DOHH2 (cell line): ENCODE data around the gene RAB5IF.
"Not testable (repeated sequence)": the region's sequence is repeated elsewhere in the genome, so short reads cannot be mapped to it uniquely, and the experiment has no call there.

Source experiments
- H3F3A ChIP-seq: fragments of 200-600 bp; sonication (generic), shearing (Covaris generic); 2 replicates; pipeline ENCODE4 v1.6.0; 2016; ENCODE audit warnings: antibody characterized with exemption, mild to moderate bottlenecking; ENCODE audit not compliant: control insufficient read depth, insufficient read depth
- H3K27ac ChIP-seq: fragments of 200-600 bp; sonication (generic); 2 replicates; pipeline ENCODE4 v1.5.1; 2014; ENCODE audit warnings: low read depth, mild to moderate bottlenecking, low read length, moderate library complexity
- H3K27me3 ChIP-seq: fragments of 200-600 bp; sonication (generic); 2 replicates; pipeline ENCODE4 v1.6.1; 2014; ENCODE audit warnings: mild to moderate bottlenecking, low read length, mixed read lengths; ENCODE audit not compliant: control insufficient read depth
- H3K36me3 ChIP-seq: fragments of 200-600 bp; sonication (generic); 2 replicates; pipeline ENCODE4 v1.6.1; 2014; ENCODE audit warnings: mild to moderate bottlenecking, low read length, moderate library complexity, mixed read lengths; ENCODE audit not compliant: control insufficient read depth
- H3K4me1 ChIP-seq: fragments of 200-600 bp; sonication (generic); 2 replicates; pipeline ENCODE4 v1.6.1; 2014; ENCODE audit warnings: mild to moderate bottlenecking, low read length, mixed read lengths; ENCODE audit not compliant: control insufficient read depth
- H3K4me2 ChIP-seq: fragments of 200-600 bp; sonication (generic); 2 replicates; pipeline ENCODE4 v1.6.0; 2014; ENCODE audit warnings: mild to moderate bottlenecking, low read length, moderate library complexity
- H3K4me3 ChIP-seq: fragments of 200-600 bp; sonication (generic); 2 replicates; pipeline ENCODE4 v1.5.1; 2014; ENCODE audit warnings: mild to moderate bottlenecking, low read length, mixed read lengths
- H3K79me2 ChIP-seq: fragments of 200-600 bp; sonication (generic); 2 replicates; pipeline ENCODE4 v1.6.1; 2014; ENCODE audit warnings: mild to moderate bottlenecking, low read length, mixed read lengths; ENCODE audit not compliant: control insufficient read depth
- H3K9me2 ChIP-seq: fragments of 200-600 bp; sonication (generic); replicated peaks from 2 replicates; pipeline ENCODE4 v1.6.1; 2014; ENCODE audit warnings: mild to moderate bottlenecking, low read length, mixed read lengths; ENCODE audit not compliant: control insufficient read depth
- H3K9me3 ChIP-seq: fragments of 200-600 bp; sonication (generic); 2 replicates; pipeline ENCODE4 v1.6.1; 2014; ENCODE audit warnings: antibody characterized with exemption, low read length, mixed read lengths; ENCODE audit not compliant: control insufficient read depth, insufficient read depth
- H4K20me1 ChIP-seq: fragments of 200-600 bp; sonication (generic); 2 replicates; pipeline ENCODE4 v1.6.0; 2014; ENCODE audit warnings: low read depth, mild to moderate bottlenecking, antibody characterized with exemption, low read length, moderate library complexity; ENCODE audit not compliant: control insufficient read depth, insufficient read depth
- CTCF ChIP-seq: fragments of 200-600 bp; sonication (generic); IDR thresholded peaks from one replicate; pipeline ENCODE4 v1.5.1; 2014; ENCODE audit warnings: antibody characterized with exemption, mild to moderate bottlenecking, low read depth, low read length; ENCODE audit not compliant: poor library complexity, severe bottlenecking
- EZH2phosphoT487 ChIP-seq: fragments of 200-600 bp; sonication (generic); IDR thresholded peaks from 2 replicates; pipeline ENCODE4 v1.6.1; 2017; ENCODE audit warnings: borderline replicate concordance, mild to moderate bottlenecking, antibody characterized with exemption, low read length, moderate library complexity, mixed read lengths

The RAB5IF gene

GRCh38 chr20:36634342-36634741, 28.8 kb downstream of the RAB5IF start:
- H3K9me2 ChIP-seq = no peaks in the 10 kb centered on the region
- TF ChIP-seq CTCF = no peak
- TF ChIP-seq EZH2phosphoT487 = no peak
- no peak overlapping the region for H3K4me2 ChIP-seq
- no peaks in the 10 kb centered on the region for H3F3A ChIP-seq
- no peaks in the 10 kb centered on the region for H3K27me3 ChIP-seq
- no peaks in the 10 kb centered on the region for H3K79me2 ChIP-seq
- H3K36me3 ChIP-seq = no peaks in the 10 kb centered on the region
- H4K20me1 ChIP-seq = no peaks in the 10 kb centered on the region
- peaks cover 14% of the 10 kb centered on the region for H3K4me1 ChIP-seq
- no peak overlapping the region for H3K4me3 ChIP-seq
- H3K27ac ChIP-seq = no peak overlapping the region
- no peaks in the 10 kb centered on the region for H3K9me3 ChIP-seq

GRCh38 chr20:36638876-36639400, 33.4 kb downstream of the RAB5IF start:
- not testable (repeated sequence) for H3F3A ChIP-seq, H3K9me3 ChIP-seq, H3K79me2 ChIP-seq, H3K27ac ChIP-seq, H4K20me1 ChIP-seq, H3K27me3 ChIP-seq, H3K4me2 ChIP-seq, H3K9me2 ChIP-seq, H3K4me1 ChIP-seq, H3K36me3 ChIP-seq, H3K4me3 ChIP-seq

GRCh38 chr20:36641506-36641843, 35.9 kb downstream of the RAB5IF start:
- no peaks in the 10 kb centered on the region for H3F3A ChIP-seq
- no peaks in the 10 kb centered on the region for H3K36me3 ChIP-seq
- H3K27ac ChIP-seq = no peak overlapping the region
- no peaks in the 10 kb centered on the region for H3K27me3 ChIP-seq
- no peaks in the 10 kb centered on the region for H3K9me2 ChIP-seq
- TF ChIP-seq CTCF = no peak
- no peak for TF ChIP-seq EZH2phosphoT487
- no peaks in the 10 kb centered on the region for H4K20me1 ChIP-seq
- H3K9me3 ChIP-seq = no peaks in the 10 kb centered on the region
- H3K4me2 ChIP-seq = no peak overlapping the region
- H3K4me3 ChIP-seq = no peak overlapping the region
- H3K4me1 ChIP-seq = peaks cover 12% of the 10 kb centered on the region
- H3K79me2 ChIP-seq = no peaks in the 10 kb centered on the region

- no peaks in the 10 kb centered on the region for H3K9me3 ChIP-seq
- H4K20me1 ChIP-seq = no peaks in the 10 kb centered on the region
- H3F3A ChIP-seq = no peaks in the 10 kb centered on the region
- H3K27ac ChIP-seq = no peak overlapping the region
- H3K4me1 ChIP-seq = peaks cover 12% of the 10 kb centered on the region
- no peaks in the 10 kb centered on the region for H3K36me3 ChIP-seq
- TF ChIP-seq CTCF = no peak
- no peak for TF ChIP-seq EZH2phosphoT487
- no peak overlapping the region for H3K4me3 ChIP-seq
- H3K9me2 ChIP-seq = no peaks in the 10 kb centered on the region
- H3K4me2 ChIP-seq = no peak overlapping the region
- H3K79me2 ChIP-seq = no peaks in the 10 kb centered on the region
- no peaks in the 10 kb centered on the region for H3K27me3 ChIP-seq
Observed at GRCh38 chr20:36642136-36642535, 36.6 kb downstream of the RAB5IF start.
